ENCODE results near the gene SOWAHA. TPM values are rescaled to one million over a fixed set of nuclear protein-coding genes. Genes with fewer than 3 reads are reported as not detected.

Gene SOWAHA
- total and polyA plus RNA-seq, 2 experiments from 2014 or later = not detected

DNA sequence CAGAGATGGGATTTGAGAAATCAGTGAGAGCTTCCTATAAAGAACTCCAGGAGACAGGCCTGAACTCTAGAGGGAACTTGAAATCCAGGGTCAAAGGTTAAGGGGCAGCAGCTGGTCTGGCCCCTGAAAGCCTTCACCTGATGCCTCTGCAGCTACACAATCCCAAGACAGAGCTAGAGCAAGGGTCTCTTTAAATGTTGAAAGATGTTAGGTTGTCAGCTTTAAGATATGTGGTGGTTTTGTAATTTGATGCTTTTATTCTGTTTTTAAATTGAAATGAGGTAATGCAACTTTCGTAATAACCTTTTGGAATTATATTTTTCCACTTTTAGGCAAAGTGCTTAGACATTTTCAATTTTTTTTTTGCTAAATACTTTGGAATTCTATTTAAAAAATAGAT lies 2.4 kb downstream of the SOWAHA start:
- no peaks in the 10 kb centered on the region for H3K36me3 ChIP-seq
- H3K4me3 ChIP-seq = no peak overlapping the region
- no peak overlapping the region for H3K27ac ChIP-seq
- TF ChIP-seq, protein P1, sequence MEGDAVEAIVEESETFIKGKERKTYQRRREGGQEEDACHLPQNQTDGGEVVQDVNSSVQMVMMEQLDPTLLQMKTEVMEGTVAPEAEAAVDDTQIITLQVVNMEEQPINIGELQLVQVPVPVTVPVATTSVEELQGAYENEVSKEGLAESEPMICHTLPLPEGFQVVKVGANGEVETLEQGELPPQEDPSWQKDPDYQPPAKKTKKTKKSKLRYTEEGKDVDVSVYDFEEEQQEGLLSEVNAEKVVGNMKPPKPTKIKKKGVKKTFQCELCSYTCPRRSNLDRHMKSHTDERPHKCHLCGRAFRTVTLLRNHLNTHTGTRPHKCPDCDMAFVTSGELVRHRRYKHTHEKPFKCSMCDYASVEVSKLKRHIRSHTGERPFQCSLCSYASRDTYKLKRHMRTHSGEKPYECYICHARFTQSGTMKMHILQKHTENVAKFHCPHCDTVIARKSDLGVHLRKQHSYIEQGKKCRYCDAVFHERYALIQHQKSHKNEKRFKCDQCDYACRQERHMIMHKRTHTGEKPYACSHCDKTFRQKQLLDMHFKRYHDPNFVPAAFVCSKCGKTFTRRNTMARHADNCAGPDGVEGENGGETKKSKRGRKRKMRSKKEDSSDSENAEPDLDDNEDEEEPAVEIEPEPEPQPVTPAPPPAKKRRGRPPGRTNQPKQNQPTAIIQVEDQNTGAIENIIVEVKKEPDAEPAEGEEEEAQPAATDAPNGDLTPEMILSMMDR (IDR thresholded peaks at IDR 0.05; ENCODE audit: low read depth, low read length) = no peak
- no peaks in the 10 kb centered on the region for H3K9me3 ChIP-seq (ENCODE audit: low read depth)
- peaks cover 3% of the 10 kb centered on the region for H3K4me1 ChIP-seq (ENCODE audit: low read depth)
- H3K27me3 ChIP-seq = peaks cover 73% of the 10 kb centered on the region
- no peak for DNase-seq (ENCODE audit: low read depth in 1 of 2, low spot score in 1 of 2)

DNA sequence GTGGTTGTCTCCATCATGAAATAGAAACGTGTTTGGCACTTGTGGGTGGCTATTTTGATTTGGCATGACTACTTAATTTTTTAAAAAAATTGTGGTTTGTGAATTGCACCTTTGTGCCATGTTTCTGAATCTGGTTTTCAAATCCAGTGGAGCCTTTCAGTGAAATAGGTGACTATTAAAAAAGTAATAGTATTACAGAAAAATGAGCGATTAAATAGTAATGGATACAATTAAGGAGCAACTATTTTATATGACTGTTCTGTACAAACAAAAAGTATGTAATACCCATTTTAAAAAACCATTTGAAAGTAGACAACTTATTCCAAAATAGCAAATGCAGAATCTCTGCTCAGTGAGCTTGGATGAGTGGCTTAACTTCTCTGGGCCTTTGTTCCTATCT lies 3.0 kb downstream of the SOWAHA start:
- Histone ChIP-seq H3K27me3 (peaks cover 67% of the 10 kb centered on the region), H3K9me3 (ENCODE audit: low read depth) (no peaks in the 10 kb centered on the region), H3K4me3 (no peak overlapping the region), H3K4me1 (ENCODE audit: low read depth) (peaks cover 3% of the 10 kb centered on the region), H3K27ac (no peak overlapping the region), H3K36me3 (no peaks in the 10 kb centered on the region)
- DNase-seq (ENCODE audit: low read depth in 1 of 2, low spot score in 1 of 2) = no peak
- TF ChIP-seq, protein P1 (IDR thresholded peaks at IDR 0.05; ENCODE audit: low read depth, low read length) = no peak

DNA sequence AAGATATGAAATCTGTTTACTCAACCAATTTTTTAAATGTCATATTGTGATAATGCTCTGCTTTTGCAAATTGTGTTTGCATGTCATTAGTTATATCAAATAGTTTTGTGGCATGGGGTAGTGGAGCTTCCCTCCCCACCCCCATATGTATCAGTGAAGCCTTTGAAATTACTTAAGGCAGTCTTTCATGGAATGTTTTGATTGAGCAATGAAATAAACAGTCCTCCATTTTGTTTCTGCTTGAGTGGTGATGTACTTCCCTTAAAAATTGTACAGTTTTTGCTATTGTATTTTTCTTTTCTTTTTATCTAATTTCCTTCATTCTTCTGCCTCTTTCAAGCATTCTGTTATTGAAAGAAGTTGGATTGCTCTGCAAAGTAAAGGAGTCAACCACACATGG lies 3.5 kb downstream of the SOWAHA start:
- Histone ChIP-seq H3K27ac (no peak overlapping the region), H3K4me3 (no peak overlapping the region), H3K9me3 (ENCODE audit: low read depth) (no peaks in the 10 kb centered on the region), H3K27me3 (peaks cover 62% of the 10 kb centered on the region), H3K4me1 (ENCODE audit: low read depth) (peaks cover 3% of the 10 kb centered on the region), H3K36me3 (no peaks in the 10 kb centered on the region)
- DNase-seq (ENCODE audit: low read depth in 1 of 2, low spot score in 1 of 2) = no peak
- TF ChIP-seq, protein P1 (IDR thresholded peaks at IDR 0.05; ENCODE audit: low read depth, low read length) = no peak

DNA sequence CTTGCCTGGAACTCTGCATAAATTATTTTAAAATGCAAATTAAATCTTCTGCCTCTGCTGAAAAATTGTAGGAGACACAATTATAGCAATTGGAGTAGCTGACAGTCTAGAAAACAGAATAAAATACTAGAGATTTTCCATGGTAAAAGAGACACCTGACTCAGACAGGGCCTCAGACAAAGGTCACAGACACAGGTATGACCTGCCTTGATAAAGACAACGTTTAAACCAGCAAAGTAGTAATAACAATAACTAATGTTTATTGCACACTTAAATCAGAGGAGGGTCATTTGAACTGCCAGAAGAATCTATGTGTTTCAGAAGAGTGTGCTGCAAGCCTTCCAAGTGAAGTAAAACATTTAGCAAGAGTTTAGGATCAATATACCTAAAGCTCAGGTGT lies 3.9 kb downstream of the SOWAHA start:
- peaks cover 58% of the 10 kb centered on the region for H3K27me3 ChIP-seq
- DNase-seq (ENCODE audit: low read depth in 1 of 2, low spot score in 1 of 2) = no peak
- no peak overlapping the region for H3K4me3 ChIP-seq
- H3K9me3 ChIP-seq (ENCODE audit: low read depth) = no peaks in the 10 kb centered on the region
- TF ChIP-seq, protein P1 (IDR thresholded peaks at IDR 0.05; ENCODE audit: low read depth, low read length) = no peak
- no peak overlapping the region for H3K27ac ChIP-seq
- H3K4me1 ChIP-seq (ENCODE audit: low read depth) = peaks cover 3% of the 10 kb centered on the region
- no peaks in the 10 kb centered on the region for H3K36me3 ChIP-seq

DNA sequence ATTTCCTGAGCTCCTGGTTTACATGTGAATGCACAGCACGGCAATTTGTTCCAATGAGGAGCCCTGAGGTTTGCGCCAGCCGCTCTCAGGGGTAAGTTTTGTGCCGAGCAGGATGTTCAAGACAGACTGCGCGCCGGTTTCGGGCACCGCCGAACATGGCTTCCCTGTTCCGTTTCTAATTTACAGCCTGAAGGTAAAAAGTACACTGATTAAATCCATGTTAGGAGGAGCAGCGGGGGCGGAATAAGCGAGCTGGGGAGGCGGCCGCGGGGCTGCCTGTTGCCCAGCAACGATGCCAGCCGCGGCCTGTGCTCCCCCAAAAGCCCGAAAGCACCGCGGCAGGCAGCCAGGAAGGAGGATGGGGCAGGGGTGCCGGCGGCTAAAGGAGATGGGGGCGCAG lies 6.4 kb downstream of the SOWAHA start:
- peaks cover 6% of the 10 kb centered on the region for H3K4me1 ChIP-seq (ENCODE audit: low read depth)
- H3K4me3 ChIP-seq = no peak overlapping the region
- no peak for DNase-seq (ENCODE audit: low read depth in 1 of 2, low spot score in 1 of 2)
- H3K9me3 ChIP-seq (ENCODE audit: low read depth) = no peaks in the 10 kb centered on the region
- H3K27me3 ChIP-seq = peaks cover 36% of the 10 kb centered on the region
- no peak overlapping the region for H3K27ac ChIP-seq
- no peaks in the 10 kb centered on the region for H3K36me3 ChIP-seq
- TF ChIP-seq, protein P1 (IDR thresholded peaks at IDR 0.05; ENCODE audit: low read depth, low read length) = no peak
